Smooth muscle cell of the umbilical artery (primary cell): ENCODE results near the gene ZNF222. TPM values are rescaled to one million over a fixed set of nuclear protein-coding genes. Genes with fewer than 3 reads are reported as not detected.

ENCODE experiments used
- total RNA-seq: library from RNA; depleted of rRNA; stranded (reverse); fragments of >200 nt; gene quantifications from 2 replicates; pipeline ENCODE4 v1.2.3, GENCODE V29; 2014

The ZNF222 gene
- 5.0 and 7.7 TPM in 2 replicates for total RNA-seq

GRCh38 chr19:44025217-44025936 lies at the start of gene ZNF222:
TSS of gene ZNF222 (plus strand) at chr19:44025379. CDS start at chr19:44025437, 58 bp downstream.

GRCh38 chr19:43983912-43984686 lies 41.1 kb upstream of the ZNF222 start, which contains the start of gene ZNF155:
TSS of gene ZNF155 (plus strand) at chr19:43984188. CDS start at chr19:43988544, 4,356 bp downstream.

GRCh38 chr19:44002566-44003460 lies 22.4 kb upstream of the ZNF222 start, which contains the start of gene ZNF230:
TSS of gene ZNF230 (plus strand) at chr19:44002957. CDS start at chr19:44007079, 4,122 bp downstream.

GRCh38 chr19:44051650-44052402 lies 26.6 kb downstream of the ZNF222 start, which contains the start of gene ZNF223:
TSS of gene ZNF223 (plus strand) at chr19:44052036. CDS start at chr19:44055177, 3,141 bp downstream.

GRCh38 chr19:44071824-44072542 lies 46.8 kb downstream of the ZNF222 start, which contains the start of gene ZNF284:
TSS of gene ZNF284 (plus strand) at chr19:44072159. CDS start at chr19:44076390, 4,231 bp downstream.

Other genes with a start within 250 kb of the ZNF222 start
- gene KCNN4, start 244.4 kb upstream of the ZNF222 start, total RNA-seq = 0.30 and 1.0 TPM in 2 replicates
- 0.59 and 1.2 TPM in 2 replicates for gene LYPD5, start 222.9 kb upstream of the ZNF222 start, total RNA-seq
- 16.7 and 22.9 TPM in 2 replicates for gene ZNF283, start 198.1 kb upstream of the ZNF222 start, total RNA-seq
- gene ZNF404, start 141.4 kb upstream of the ZNF222 start, total RNA-seq = 5.3 and 5.9 TPM in 2 replicates
- 17.9 and 20.5 TPM in 2 replicates for gene ZNF45, start 90.1 kb upstream of the ZNF222 start, total RNA-seq
- 9.8 and 12.9 TPM in 2 replicates for gene ZNF221, start 74.2 kb upstream of the ZNF222 start, total RNA-seq
- 8.9 TPM in 2 replicates for gene ZNF155, start 41.2 kb upstream of the ZNF222 start, total RNA-seq
- 2.5 and 5.3 TPM in 2 replicates for gene ZNF230, start 22.4 kb upstream of the ZNF222 start, total RNA-seq
- gene ZNF223, start 26.7 kb downstream of the ZNF222 start, total RNA-seq = 4.7 and 5.3 TPM in 2 replicates
- gene ZNF284, start 46.8 kb downstream of the ZNF222 start, total RNA-seq = 3.0 and 3.3 TPM in 2 replicates
- 25.1 and 35.9 TPM in 2 replicates for gene ZNF224, start 69.0 kb downstream of the ZNF222 start, total RNA-seq
- 6.5 TPM in 2 replicates for gene ZNF225, start 88.0 kb downstream of the ZNF222 start, total RNA-seq
- 13.7 and 17.2 TPM in 2 replicates for gene ZNF234, start 116.2 kb downstream of the ZNF222 start, total RNA-seq
- 16.3 and 22.9 TPM in 2 replicates for gene ZNF226, start 139.7 kb downstream of the ZNF222 start, total RNA-seq
- gene ZNF227, start 187.2 kb downstream of the ZNF222 start, total RNA-seq = 17.1 and 20.2 TPM in 2 replicates
- gene ZNF233, start 234.5 kb downstream of the ZNF222 start, total RNA-seq = 0.83 and 0.89 TPM in 2 replicates